ENCODE data around the gene CYP4F11. TPM values are rescaled to one million over a fixed set of nuclear protein-coding genes. Genes with fewer than 3 reads are reported as not detected.

The CYP4F11 gene
- total RNA-seq, 2 experiments from 2014 or later, result not detected

Other genes starting within 250 kb of the CYP4F11 start
- not detected for gene OR10H2, start 206.5 kb downstream of the CYP4F11 start, total RNA-seq
- not detected for gene OR10H3, start 196.5 kb downstream of the CYP4F11 start, total RNA-seq
- gene OR10H5, start 146.9 kb downstream of the CYP4F11 start, total RNA-seq, result not detected
- not detected for gene OR10H1, start 118.9 kb downstream of the CYP4F11 start, total RNA-seq
- gene CYP4F2, start 36.5 kb downstream of the CYP4F11 start, total RNA-seq, result not detected
- not detected for gene OR10H4, start 14.5 kb upstream of the CYP4F11 start, total RNA-seq
- 100 to 1,000 TPM; 491 to 493 TPM for gene TPM4, start 142.0 kb upstream of the CYP4F11 start, total RNA-seq
- 100 to 1,000 TPM; 204 to 271 TPM for gene RAB8A, start 177.4 kb upstream of the CYP4F11 start, total RNA-seq
- gene HSH2D, start 209.2 kb upstream of the CYP4F11 start, total RNA-seq, result 100 to 1,000 TPM; 181 to 199 TPM
- not detected for gene CIB3, start 239.0 kb upstream of the CYP4F11 start, total RNA-seq

Data from activated CD8-positive, alpha-beta memory T cell treated with anti-CD3 and anti-CD28 coated beads, Interleukin-2, amount 10 ng/mL, durations not matched to agents 7 days and 5 days (primary cell).